Central memory CD8-positive, alpha-beta T cell (primary cell): ENCODE measurements around the gene OPTC.
A peak's percentile ranks its signal among the peaks of the same experiment; 100 is the strongest.

Experiments used
- ATAC-seq: fragments of 150-1000 bp; cut with Tn5 transposase; replicated peaks from 2 replicates; pipeline ENCODE4 v1.10.0; 2022; ENCODE audit warnings: mild to moderate bottlenecking, moderate FRiP score, moderate number of reproducible peaks; ENCODE audit not compliant: poor library complexity, severe bottlenecking; ENCODE audit errors: extremely low read depth
- DNase-seq, 2 donors: peaks; one replicate each; pipeline ENCODE4 v3.0.0; 2021; ENCODE audit warnings: low spot score in 2 of 2
- H3K27ac Mint-ChIP-seq: one replicate; pipeline ENCODE4 v1.8.0; 2022; ENCODE audit warnings: low read depth, mild to moderate bottlenecking, moderate library complexity, mixed read lengths
- H3K27me3 Mint-ChIP-seq: one replicate; pipeline ENCODE4 v1.8.0; 2022; ENCODE audit warnings: mixed read lengths
- H3K36me3 Mint-ChIP-seq: one replicate; pipeline ENCODE4 v1.8.0; 2022; ENCODE audit warnings: mild to moderate bottlenecking, moderate library complexity, mixed read lengths; ENCODE audit not compliant: insufficient read depth
- H3K4me1 Mint-ChIP-seq: one replicate; pipeline ENCODE4 v1.8.0; 2022; ENCODE audit warnings: mixed read lengths
- H3K4me3 Mint-ChIP-seq: one replicate; pipeline ENCODE4 v1.8.0; 2022; ENCODE audit warnings: mild to moderate bottlenecking, moderate library complexity, mixed read lengths
- H3K9me3 Mint-ChIP-seq: one replicate; pipeline ENCODE4 v1.8.0; 2022; ENCODE audit warnings: mixed read lengths

The OPTC gene

DNA sequence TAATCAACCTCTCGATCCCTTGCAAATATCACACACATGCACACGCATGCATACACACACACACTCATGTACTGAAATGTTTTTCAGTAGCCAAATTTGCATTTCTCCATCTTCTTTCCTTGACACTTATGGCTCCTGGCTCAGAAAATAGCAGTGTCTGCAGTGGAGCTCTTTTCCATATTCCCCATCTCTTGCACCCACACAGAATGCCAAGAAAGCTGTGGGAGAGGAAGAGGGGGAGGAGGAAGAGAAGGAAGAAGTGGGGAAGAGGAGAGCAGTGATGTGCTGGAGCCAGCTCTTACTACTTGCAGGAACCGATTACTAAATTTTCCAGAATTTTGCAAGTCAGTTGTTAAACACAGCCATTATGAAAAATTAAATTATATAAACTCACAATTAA lies 9.9 kb downstream of the OPTC start:
- DNase-seq (no peak), ATAC-seq (no peak)
- Mint-ChIP-seq H3K4me3 (no peak overlapping the region), H3K36me3 (peaks cover 2% of the 10 kb centered on the region), H3K27ac (no peak overlapping the region), H3K27me3 (peaks cover 10% of the 10 kb centered on the region), H3K9me3 (no peaks in the 10 kb centered on the region), H3K4me1 (peaks cover 6% of the 10 kb centered on the region)

DNA sequence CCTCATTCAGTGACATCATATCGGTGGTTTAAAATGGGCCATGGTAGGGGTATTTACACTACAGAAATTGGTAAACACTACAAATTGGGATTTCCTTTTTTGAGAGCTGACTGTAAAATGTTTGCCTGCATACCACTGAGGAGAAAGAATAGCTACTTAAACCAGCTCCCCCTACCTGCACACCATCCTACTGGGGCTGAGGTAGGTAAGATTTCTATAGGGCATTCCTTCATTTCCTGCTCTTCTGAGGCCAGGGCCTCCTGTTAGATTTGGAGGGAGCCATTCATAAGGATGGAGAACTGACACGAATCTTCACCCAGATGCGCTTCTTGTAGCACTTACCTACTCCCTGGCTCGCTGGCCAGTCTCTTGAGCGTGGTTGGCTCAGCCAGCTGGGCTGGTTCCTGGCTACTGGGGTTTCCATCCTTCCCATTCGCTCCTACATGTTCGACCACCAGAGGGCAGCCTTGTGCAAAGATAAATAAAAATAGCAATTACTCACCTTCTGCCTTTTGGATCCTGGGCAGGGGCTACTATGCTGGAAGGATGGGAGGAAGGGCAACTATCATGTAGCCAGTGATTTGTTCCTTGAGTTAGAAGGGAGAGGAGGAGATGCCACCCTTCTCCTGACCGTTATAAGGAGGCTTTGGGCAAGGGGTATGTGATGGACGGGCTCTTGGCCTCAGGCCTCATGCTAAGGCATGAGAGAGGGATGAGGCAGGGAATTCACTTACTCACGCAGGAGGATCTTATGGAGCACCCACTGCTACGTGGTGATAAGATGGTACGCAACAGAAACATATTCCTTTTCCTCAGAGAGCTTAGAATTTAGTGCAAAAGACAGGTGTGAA lies 10.7 kb downstream of the OPTC start:
- Mint-ChIP-seq H3K4me3 (no peak overlapping the region), H3K27me3 (peaks cover 10% of the 10 kb centered on the region), H3K4me1 (peaks cover 6% of the 10 kb centered on the region), H3K27ac (no peak overlapping the region), H3K36me3 (peaks cover 2% of the 10 kb centered on the region), H3K9me3 (no peaks in the 10 kb centered on the region)
- peak; percentile 46 for ATAC-seq
- DNase-seq, result peak; percentile 55 to 67

DNA sequence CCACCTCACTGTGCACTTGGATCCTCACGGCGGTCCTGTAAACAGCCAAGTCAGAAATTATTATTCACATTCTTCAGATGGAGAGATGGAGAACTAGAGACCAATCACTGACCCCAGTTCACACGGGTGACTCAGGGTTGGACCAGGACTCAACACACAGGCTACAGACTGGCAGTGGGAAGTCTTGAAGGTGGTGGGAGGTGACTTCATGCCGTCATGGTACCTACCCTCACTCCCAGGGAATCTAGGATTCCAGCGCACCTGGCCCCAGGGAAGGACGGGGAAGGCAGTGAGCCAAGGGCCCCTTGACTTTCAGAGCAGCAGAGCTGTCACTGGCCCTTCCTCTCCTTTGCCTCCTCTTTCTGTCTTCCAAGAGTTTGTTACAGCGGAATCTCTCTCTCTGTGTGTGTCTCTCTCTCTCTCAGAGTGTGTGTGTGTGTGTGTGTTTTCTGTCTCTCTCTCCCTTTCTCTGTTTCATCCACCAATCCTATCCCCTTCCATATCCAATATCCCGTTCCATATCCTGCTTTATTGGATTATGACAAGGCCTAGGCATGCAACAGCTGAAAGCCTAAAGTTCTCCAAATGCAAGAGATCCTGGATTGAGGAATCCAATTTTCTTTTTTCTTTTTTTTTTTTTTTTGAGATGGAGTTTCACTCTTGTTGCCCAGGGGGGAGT lies 11.7 kb downstream of the OPTC start:
- Mint-ChIP-seq H3K27ac (no peak overlapping the region), H3K9me3 (no peaks in the 10 kb centered on the region), H3K36me3 (no peaks in the 10 kb centered on the region), H3K27me3 (peaks cover 10% of the 10 kb centered on the region), H3K4me1 (peaks cover 6% of the 10 kb centered on the region), H3K4me3 (no peak overlapping the region)
- DNase-seq (no peak), ATAC-seq (no peak)

DNA sequence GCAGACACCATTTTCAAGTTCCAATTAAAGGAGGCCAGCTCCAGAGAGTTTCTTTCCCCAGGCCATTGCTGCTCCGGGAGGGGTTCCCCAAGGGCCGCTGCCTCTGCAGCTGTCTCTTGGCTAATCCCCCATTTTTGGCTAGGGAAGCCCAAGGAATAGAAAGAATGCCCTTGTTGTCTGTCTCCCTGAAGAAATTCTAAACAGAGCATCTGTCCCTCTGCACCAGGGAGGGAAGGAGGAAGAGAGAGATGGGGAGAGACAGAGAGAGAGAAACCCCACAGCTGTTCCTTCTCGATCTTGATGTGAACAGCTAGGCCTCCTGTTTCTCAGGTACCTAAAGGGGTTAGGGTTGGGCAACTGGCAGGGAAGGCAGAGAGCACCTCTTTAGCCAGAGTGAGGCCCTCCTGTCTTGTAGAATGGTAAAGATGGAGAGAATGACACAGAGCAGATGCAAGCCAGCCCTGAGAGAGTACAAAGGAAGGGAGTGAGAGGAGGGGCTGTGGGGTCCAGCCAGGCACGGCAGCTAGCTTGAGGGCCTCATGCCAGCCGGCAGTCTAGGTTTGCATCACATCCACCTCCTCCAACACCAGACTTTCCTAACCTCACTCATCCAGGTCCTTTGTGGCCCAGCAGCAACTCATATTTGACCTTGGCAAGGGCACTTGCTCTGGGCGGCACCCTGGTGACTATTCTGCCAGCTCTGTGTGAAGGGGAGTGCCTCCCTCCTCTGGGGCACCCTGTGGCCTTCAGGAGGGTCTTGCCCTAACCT lies 13.1 kb downstream of the OPTC start:
- no peak for DNase-seq
- Mint-ChIP-seq H3K27ac (no peak overlapping the region), H3K36me3 (no peaks in the 10 kb centered on the region), H3K27me3 (peaks cover 10% of the 10 kb centered on the region), H3K4me3 (no peak overlapping the region), H3K4me1 (peaks cover 6% of the 10 kb centered on the region), H3K9me3 (no peaks in the 10 kb centered on the region)
- no peak for ATAC-seq

DNA sequence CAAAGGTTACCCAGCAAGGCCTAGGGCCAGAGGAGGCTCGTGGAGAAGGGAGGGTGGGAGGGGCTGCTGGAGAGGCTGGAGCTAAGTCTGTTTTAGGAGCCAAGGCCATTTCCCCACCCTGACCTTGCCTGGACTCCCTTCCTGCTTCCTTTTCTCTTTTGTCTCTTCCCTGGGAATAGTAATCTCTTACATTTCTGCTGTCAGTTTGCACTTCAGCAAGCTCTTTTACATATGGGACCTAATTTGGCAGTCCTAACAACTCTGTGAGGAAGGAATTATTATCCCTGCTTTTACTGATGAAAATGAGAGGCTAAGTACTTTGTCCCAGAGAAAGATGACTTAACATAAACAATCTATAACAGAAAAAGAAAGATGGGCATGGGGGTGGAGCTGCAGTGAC lies 13.8 kb downstream of the OPTC start:
- peaks cover 10% of the 10 kb centered on the region for H3K27me3 Mint-ChIP-seq
- DNase-seq (no peak), ATAC-seq (no peak)
- H3K4me3 Mint-ChIP-seq, result no peak overlapping the region
- H3K9me3 Mint-ChIP-seq, result no peaks in the 10 kb centered on the region
- H3K36me3 Mint-ChIP-seq, result no peaks in the 10 kb centered on the region
- H3K27ac Mint-ChIP-seq, result no peak overlapping the region
- H3K4me1 Mint-ChIP-seq, result peaks cover 6% of the 10 kb centered on the region

DNA sequence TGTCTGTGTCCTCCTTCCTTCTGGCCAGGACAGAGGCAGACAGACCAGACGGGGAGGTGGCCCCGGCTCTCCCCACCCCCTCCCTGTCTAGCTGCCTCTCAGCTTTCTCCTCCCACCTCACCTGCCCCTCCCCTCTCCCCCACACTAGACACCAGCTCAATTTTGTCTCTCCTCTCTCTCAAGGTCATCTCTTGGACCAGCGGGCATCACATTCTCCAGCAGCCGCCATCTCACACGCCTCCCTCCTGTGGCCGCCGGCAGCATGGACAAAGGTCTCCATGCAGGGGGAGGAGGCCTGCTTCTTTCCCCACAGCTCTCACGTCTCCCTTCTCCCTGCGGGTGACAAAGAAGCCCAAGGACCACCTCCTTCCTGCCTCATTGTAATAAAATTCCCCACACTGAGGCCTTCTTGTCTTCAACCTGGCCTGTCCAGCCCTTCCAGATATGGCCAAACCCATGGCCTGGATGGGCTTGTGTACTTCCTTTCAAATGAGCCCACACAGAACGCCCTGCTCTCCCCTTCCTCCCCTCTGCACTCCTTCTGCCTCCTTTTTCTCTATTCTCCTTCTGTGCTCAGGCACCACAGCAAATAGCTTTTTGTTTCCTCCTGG lies 14.6 kb downstream of the OPTC start:
- H3K27ac Mint-ChIP-seq, result peak overlapping the region; percentile 26
- DNase-seq (no peak), ATAC-seq (no peak)
- H3K27me3 Mint-ChIP-seq, result peaks cover 10% of the 10 kb centered on the region
- no peaks in the 10 kb centered on the region for H3K9me3 Mint-ChIP-seq
- peaks cover 6% of the 10 kb centered on the region for H3K4me1 Mint-ChIP-seq
- no peak overlapping the region for H3K4me3 Mint-ChIP-seq
- H3K36me3 Mint-ChIP-seq, result no peaks in the 10 kb centered on the region

DNA sequence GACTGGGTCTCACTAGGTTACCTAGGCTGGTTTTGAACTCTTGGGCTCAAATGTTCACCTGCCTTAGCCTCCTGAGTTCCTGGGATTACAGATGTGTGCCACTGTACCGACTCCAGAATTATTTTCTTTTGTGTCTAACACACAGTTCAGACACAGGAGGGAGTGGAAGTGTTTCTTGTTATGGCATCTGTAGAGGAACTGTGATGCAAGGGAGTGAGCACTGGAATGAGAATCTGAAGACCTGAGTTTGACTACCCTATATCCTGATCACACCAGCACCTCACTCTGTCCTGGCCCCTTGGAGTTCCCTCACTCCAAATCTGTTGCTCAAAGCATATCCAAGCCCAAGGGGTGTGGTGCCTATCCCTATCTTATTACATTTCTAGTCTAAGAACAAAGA lies 15.2 kb downstream of the OPTC start:
- peaks cover 10% of the 10 kb centered on the region for H3K27me3 Mint-ChIP-seq
- H3K4me1 Mint-ChIP-seq, result peaks cover 6% of the 10 kb centered on the region
- no peaks in the 10 kb centered on the region for H3K36me3 Mint-ChIP-seq
- peak overlapping the region; percentile 26 for H3K27ac Mint-ChIP-seq
- no peaks in the 10 kb centered on the region for H3K9me3 Mint-ChIP-seq
- no peak overlapping the region for H3K4me3 Mint-ChIP-seq
- DNase-seq, result no peak
- ATAC-seq, result no peak

DNA sequence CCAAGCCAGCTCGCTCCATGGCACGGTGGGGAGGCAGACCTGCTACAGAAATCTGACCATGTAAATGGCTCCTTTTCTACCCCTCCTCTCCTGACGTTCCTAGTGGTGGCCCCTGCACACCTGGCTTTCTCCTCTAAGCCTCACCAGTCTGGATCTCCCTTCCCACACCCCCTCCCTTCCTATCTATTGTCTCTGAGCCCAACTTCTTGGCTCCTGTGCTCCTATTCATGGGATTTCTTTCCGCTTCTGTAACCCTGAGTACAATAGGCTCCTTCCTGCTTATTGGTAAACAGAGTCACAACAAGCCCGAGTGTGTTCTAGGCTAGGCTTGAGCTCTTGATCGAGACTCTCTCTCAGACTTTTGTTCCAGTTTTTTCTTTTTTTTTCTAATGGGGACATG lies 17.6 kb downstream of the OPTC start:
- H3K4me1 Mint-ChIP-seq, result no peaks in the 10 kb centered on the region
- no peak for DNase-seq
- H3K27me3 Mint-ChIP-seq, result peaks cover 22% of the 10 kb centered on the region
- no peak for ATAC-seq
- no peaks in the 10 kb centered on the region for H3K9me3 Mint-ChIP-seq
- H3K27ac Mint-ChIP-seq, result no peak overlapping the region
- H3K4me3 Mint-ChIP-seq, result no peak overlapping the region
- H3K36me3 Mint-ChIP-seq, result no peaks in the 10 kb centered on the region

DNA sequence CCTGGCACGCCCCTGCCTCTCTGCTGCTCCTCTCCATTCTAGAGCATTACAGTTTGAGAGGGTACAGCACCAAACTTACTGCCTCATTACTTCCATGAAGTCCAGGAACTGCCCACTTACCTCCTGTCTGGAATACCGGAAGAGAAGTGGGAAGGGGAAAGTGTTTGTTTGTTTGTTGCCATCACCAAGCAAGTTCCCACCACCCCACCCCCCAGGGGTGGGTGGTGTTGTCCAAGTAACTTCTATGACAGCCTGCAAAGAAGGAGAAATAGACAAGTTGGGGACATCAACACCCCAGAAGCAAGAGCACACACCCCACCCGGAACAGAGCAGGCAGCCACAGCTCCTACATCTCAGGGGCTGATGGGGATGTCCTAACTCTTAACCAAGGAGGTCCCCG lies 18.0 kb downstream of the OPTC start:
- peaks cover 22% of the 10 kb centered on the region for H3K27me3 Mint-ChIP-seq
- ATAC-seq (no peak), DNase-seq (no peak)
- no peaks in the 10 kb centered on the region for H3K9me3 Mint-ChIP-seq
- no peak overlapping the region for H3K27ac Mint-ChIP-seq
- H3K4me1 Mint-ChIP-seq, result no peaks in the 10 kb centered on the region
- H3K4me3 Mint-ChIP-seq, result no peak overlapping the region
- no peaks in the 10 kb centered on the region for H3K36me3 Mint-ChIP-seq

DNA sequence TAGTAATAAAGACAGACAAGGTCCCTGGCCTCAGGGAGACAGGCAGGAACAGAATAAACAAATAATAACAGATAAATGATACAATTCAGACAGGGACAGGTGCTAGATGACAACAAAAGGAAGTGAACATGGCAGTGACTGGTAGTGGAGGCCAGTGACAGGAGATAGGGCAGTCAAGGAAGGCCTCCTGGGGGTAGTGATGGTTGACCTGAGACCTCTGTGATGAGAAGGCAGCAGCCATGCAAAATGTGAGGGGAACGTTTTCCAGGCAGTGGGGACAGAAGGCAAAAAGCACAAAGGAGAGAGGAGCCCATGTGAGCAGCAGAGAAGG lies 18.5 kb downstream of the OPTC start:
- Mint-ChIP-seq H3K9me3 (no peaks in the 10 kb centered on the region), H3K36me3 (no peaks in the 10 kb centered on the region), H3K27me3 (peaks cover 22% of the 10 kb centered on the region), H3K4me1 (no peaks in the 10 kb centered on the region), H3K4me3 (no peak overlapping the region), H3K27ac (peak overlapping the region; percentile 20)
- no peak for ATAC-seq
- DNase-seq, result no peak

DNA sequence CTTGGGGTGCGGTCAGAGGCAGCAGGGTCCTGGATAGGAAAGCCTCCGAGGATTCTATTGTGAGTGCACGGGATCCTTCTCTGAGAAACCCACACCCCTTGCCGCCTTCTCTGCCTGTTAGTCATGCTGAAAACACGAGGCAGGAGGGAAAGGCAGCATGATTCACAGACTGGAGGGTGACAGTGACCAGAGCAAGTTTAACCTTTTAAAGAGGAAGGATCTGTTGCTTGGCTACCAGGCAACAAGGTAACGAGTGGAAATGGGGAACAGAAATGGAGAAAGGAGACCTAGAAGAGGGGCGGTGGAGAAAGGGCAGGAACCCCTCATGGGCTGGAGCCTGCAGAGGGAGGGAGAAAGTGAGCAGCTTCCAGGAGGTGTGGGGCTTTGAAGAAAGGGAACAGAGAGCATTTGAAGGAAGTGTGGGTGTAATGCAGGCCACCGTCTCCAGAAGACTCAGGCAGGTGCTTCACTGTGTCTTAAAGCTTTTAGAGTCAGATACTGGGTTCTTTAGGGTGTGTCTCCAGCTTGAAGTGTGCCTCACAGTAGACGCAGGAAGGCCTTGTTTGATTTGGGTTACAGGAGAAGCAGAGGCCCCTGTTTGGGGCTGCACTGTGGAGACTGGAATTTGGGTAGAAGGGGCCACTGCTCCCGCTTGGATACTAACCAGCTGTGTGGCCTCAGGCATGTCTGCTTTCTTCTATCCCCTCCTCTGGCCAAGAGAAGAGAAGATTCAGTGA lies 19.1 kb downstream of the OPTC start:
- Mint-ChIP-seq H3K27me3 (peaks cover 22% of the 10 kb centered on the region), H3K4me3 (no peak overlapping the region), H3K4me1 (no peaks in the 10 kb centered on the region), H3K36me3 (no peaks in the 10 kb centered on the region), H3K27ac (peak overlapping the region; percentile 20), H3K9me3 (no peaks in the 10 kb centered on the region)
- no peak for ATAC-seq
- DNase-seq, result no peak

DNA sequence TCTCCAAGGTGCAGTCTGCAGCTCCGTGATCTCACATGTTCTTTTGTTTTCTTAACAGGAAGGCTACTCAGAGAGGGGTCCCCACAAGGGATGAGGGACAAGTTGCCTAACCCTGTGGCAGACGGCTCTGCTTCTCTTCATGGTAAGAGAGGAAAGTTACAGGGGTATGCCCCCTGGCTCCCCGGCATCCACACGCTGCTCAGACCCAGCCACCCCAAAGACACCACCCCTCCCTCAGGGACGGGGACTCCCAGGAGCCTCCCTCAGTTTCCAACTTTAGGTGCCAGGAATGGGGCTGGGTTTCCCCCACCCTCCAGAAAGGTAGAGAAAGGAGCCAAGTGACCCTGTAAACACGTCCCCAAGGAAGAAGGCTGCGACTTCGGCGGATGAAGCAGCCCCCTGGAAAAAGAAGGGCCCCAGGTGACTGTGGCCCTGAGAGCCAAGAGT lies 19.7 kb downstream of the OPTC start:
- ATAC-seq (no peak), DNase-seq (no peak)
- Mint-ChIP-seq H3K4me1 (no peaks in the 10 kb centered on the region), H3K36me3 (no peaks in the 10 kb centered on the region), H3K9me3 (no peaks in the 10 kb centered on the region), H3K27me3 (peaks cover 22% of the 10 kb centered on the region), H3K4me3 (no peak overlapping the region), H3K27ac (no peak overlapping the region)
